ENCODE measurements around the gene SHKBP1.

Gene SHKBP1

DNA sequence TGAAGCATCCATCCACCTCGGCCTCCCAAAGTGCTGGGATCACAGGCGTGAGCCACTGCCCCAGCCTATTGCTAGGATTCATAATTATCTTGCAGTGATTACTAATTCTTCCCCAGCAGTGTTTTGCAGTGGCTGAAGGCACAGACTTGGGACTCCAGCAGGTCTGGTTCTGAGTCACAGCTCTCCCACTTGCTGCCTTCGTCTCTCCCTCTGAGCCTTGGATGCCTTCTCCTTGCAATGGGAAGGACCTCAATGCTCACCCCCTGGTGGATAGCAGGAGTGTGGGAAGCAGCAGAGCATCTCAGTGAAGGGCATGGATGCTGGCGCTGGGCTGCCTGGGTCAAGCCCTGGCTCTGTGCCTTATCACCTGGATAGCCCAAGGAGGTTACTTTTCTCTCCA is 37.6 kb upstream of the SHKBP1 start:
- TF ChIP-seq, protein P1, sequence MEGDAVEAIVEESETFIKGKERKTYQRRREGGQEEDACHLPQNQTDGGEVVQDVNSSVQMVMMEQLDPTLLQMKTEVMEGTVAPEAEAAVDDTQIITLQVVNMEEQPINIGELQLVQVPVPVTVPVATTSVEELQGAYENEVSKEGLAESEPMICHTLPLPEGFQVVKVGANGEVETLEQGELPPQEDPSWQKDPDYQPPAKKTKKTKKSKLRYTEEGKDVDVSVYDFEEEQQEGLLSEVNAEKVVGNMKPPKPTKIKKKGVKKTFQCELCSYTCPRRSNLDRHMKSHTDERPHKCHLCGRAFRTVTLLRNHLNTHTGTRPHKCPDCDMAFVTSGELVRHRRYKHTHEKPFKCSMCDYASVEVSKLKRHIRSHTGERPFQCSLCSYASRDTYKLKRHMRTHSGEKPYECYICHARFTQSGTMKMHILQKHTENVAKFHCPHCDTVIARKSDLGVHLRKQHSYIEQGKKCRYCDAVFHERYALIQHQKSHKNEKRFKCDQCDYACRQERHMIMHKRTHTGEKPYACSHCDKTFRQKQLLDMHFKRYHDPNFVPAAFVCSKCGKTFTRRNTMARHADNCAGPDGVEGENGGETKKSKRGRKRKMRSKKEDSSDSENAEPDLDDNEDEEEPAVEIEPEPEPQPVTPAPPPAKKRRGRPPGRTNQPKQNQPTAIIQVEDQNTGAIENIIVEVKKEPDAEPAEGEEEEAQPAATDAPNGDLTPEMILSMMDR (IDR thresholded peaks at IDR 0.05): no peak

DNA sequence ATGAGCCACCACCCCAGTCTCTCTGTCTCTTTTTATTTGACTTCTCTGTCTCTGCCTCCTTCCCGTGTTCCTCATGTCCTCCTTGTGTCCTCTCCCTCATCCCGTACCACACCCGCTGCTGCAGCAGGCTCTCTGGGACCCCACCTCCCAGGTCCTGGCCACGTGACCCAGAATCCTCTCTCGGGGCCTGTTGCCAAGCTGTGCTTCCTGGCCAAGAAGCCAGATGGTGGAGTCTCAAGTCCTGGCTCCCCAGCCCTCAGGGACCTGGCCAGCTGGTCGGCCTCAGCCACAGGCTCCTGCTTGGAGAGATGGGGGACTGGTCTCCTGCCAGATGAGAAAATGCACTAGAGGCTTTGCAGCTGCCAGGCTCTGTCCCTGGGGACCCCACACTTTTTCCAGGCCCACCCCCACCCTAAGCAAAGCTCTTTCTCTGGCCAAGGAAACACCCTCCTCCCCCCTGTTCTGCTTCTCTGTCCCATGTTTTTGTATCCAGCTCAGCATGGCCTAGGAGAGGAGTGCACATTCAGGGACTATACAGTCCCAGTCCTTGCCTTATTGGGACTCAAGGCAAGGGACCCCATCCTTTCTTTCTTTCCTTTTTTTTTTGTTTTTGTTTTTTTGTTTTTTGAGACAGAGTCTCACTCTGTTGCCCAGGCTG is 34.3 kb upstream of the SHKBP1 start:
- TF ChIP-seq, protein P1 (IDR thresholded peaks at IDR 0.05): no peak

DNA sequence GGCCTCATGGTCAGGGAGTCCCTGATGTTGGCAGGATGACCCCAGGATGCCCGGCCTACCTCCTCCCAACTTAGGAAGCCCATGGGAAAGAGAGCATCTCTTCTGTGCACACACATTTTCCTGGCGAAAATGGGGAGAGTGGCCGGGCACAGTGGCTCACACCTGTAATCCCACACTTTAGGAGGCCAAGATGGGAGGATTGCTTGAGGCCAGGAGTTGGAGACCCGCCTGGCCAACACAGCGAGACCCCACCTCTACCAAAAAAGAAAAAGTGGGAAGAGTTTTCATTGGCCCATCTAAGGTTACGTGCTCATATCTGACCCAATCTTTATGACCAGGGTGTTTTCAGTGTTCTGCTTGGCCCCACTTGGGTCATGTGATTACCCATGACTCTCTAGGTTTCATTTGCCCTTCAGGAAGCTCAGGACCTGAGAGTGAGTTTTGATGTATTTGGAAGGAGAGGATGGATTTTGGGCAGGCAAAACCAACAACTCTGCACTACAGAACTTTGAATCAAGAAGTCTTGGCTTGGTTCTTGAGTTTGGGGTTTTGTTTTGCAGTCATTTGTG is 33.6 kb upstream of the SHKBP1 start:
- TF ChIP-seq, protein P1 (IDR thresholded peaks at IDR 0.05): no peak

DNA sequence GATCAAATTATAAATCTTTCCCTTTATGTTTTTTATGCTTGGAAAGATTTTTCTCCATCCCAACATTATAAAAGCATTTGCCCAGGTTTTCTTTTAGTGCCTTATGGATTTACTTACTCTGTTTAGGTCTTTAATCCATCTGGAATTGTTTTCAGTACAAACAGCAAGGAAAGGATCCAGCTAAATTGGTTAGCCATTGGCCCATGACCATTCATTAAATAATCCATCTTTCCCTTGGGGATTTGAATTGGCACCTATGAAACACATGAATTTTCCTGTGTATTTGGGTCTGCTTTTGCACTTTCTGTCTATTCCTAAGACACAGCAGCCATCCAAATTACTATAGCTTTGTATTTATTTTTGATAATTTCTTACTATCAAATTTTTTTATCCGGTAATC is 28.8 kb upstream of the SHKBP1 start:
- TF ChIP-seq, protein P1 (IDR thresholded peaks at IDR 0.05): no peak

DNA sequence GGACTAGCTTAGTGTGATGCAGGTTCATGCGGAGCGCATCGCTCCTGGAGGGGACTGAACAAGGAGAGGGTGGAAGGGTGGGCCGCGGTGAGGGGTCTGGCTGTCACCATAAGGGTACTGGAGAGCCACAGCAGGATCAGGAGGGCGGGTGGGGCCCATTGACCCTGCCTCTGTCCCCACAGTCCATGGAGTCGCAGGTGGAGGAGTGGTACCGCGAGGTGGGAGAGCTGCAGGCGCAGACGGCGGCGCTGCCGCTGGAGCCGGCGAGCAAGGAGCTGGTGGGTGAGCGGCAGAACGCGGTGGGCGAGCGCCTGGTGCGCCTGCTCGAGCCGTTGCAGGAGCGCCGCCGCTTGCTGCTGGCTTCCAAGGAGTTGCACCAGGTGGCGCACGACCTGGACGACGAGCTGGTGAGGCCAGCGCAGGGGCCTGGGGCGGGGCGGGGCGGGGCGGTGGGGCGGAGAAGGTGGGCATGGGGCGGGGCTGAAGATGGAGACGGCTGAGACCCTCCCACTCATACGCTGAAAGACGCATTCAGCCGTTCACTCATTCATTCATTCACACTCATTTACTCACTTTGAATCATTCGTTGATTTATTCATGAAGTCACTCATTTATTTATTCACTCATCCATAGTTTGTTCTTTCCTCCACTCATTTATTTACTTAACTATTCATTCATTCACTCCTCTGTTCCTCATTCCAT is 27.5 kb upstream of the SHKBP1 start:
- TF ChIP-seq, protein P1 (IDR thresholded peaks at IDR 0.05): peak; percentile 67

DNA sequence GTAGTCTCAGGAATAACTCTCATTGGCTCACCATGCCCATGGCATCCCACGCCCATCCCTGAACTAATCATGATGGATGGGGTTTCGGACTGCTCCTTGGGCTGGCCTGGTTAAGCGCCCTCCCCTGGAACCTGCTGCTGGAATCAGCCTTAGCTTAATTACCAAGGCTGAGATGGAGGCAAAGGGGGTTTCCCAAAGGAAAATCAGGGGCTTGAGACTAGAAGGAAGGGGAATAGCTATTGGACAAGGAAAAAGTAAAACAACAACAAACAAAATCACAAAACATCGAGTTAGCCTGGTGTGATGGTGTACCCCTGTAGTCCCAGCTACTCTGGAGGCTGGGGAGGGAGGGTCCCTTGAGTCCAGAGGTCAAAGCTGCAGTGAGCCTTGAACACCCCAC is 25.7 kb upstream of the SHKBP1 start:
- TF ChIP-seq, protein P1 (IDR thresholded peaks at IDR 0.05): no peak

DNA sequence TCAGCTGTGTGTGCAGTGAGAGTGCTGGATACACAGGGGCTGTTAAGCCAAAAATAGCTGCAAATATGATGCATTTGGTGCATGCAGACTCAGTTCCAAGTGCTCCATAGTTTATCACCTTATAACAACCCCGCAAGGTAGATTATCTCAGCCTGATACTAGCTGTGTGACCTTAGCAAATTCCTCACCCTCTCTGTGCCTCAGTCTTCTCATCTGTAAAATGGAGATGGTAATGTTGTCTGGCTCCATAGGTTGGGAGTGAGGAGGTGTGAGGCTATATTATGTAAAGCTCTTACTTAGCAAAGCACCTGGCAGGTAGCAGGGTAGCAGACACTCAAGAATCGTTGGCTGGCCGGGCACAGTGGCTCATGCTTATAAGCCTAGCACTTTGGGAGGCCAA is 23.8 kb upstream of the SHKBP1 start:
- TF ChIP-seq, protein P1 (IDR thresholded peaks at IDR 0.05): no peak
